HG03159 (cell line): ENCODE results near the gene PPM1L.
"Not testable (repeated sequence)": the region's sequence is repeated elsewhere in the genome, so short reads cannot be mapped to it uniquely, and the experiment has no call there.

Source experiments
- ATAC-seq: cut with Tn5 transposase; IDR thresholded peaks from one replicate; pipeline ENCODE4 v1.9.1; 2021; ENCODE audit warnings: mild to moderate bottlenecking, moderate library complexity; ENCODE audit not compliant: unreplicated experiment

Gene PPM1L

GRCh38 chr3:160755776-160756304 is at the start of gene PPM1L:
Gene PPM1L (plus strand): TSS chr3:160756231.
- ATAC-seq: peak; percentile 40

- peak; percentile 76 for ATAC-seq
These were observed 48.7 kb upstream of the PPM1L start for GRCh38 chr3:160707187-160707794.

DNA sequence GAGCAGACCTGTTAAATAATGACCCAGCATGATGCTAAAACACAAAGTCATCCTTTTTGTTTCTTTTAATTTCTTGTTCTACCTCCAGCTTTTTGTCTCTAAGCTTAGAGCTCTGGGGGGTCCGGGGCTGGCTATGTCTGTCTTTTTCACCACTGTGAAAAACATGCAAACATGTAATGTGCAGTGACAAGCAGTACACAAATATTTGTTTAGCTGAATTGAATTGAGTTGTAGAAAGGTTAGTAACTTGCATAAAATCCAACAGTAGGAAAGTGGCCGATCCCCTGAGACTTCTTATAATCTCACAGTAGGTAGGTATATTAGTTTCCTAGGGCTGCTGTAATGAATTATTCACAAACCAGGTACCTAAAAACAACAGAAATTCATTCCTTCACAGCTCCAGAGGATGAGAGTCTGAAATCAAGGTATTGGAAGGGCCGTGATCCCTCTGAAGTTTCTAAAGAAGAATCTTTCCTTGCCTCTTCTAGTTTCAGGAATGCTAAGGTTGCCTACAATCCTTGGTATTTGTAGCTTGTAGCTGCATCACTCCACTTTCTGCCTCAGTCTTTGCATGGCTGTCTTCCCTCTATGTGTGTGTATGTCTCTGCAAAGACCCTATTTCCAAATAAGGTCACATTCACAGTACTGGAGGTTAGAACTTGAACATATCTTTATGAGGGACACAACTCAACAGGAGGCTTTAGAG is 46.4 kb upstream of the PPM1L start:
- no peak for ATAC-seq

GRCh38 chr3:160713144-160713543 is 42.9 kb upstream of the PPM1L start:
- not testable (repeated sequence) for ATAC-seq

DNA sequence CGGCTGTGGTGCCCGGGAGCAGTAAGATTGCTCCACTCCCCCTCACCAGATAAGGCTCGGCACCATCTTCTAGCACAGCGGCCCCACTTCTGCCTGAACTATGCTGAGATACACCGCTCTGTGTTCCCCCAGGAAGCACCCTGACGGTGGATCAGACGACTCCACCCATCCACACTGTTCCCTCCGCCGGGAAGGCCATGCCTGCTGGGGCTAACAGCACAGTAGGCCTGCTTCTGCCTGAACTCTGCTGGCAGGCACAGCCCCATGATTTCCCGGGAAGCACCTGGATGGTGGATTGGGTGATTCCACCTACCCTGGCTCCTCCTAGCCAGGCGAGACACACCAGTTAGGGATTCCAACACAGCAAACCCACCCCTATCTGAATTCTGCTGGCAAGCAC is 36.3 kb upstream of the PPM1L start:
- ATAC-seq: no peak

- ATAC-seq: peak; percentile 92
These were observed 35.8 kb upstream of the PPM1L start for GRCh38 chr3:160720123-160720746.

- ATAC-seq: no peak
These were observed 33.7 kb upstream of the PPM1L start for GRCh38 chr3:160722331-160722730.

DNA sequence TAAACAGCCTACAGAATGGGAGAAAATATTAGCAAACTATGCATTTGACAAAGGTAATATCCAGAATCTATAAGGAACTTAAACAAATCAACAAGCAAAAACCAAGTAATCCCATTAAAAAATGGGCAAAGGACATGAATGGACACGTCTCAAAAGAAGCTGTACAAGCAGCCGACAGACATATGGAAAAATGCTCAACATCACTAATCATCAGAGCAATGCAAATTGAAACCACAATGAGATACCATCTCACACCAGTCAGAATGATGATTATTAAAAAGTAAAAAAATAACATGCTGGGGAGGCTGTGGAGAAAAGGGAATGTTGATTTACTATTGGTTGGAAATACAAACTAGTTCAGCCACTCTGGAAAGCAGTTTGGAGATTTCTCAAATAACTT is 30.7 kb upstream of the PPM1L start:
- no peak for ATAC-seq

- no peak for ATAC-seq
These were observed 20.2 kb upstream of the PPM1L start for GRCh38 chr3:160735826-160736225.

DNA sequence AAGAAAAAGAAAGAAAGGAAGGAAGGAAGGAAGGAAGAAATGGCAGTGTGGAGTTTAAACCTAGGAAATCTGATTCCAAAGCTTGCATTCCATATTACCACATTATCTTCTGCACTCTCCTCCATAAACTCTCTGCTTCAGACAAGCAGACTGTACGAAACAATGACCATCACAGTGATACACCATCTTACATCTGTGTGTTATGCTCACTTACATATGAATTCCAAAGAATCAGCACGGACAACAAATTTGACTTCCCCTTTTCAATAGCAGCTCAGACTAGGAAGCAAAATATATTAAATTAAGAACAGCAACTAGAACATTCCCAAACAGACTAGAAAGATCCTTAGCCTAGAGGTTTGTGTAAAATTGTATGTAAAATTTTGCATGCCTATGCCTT is 18.0 kb upstream of the PPM1L start:
- no peak for ATAC-seq

- no peak for ATAC-seq
These were observed 17.0 kb upstream of the PPM1L start for GRCh38 chr3:160739079-160739478.

GRCh38 chr3:160746976-160747375 is 9.1 kb upstream of the PPM1L start:
- ATAC-seq: no peak

DNA sequence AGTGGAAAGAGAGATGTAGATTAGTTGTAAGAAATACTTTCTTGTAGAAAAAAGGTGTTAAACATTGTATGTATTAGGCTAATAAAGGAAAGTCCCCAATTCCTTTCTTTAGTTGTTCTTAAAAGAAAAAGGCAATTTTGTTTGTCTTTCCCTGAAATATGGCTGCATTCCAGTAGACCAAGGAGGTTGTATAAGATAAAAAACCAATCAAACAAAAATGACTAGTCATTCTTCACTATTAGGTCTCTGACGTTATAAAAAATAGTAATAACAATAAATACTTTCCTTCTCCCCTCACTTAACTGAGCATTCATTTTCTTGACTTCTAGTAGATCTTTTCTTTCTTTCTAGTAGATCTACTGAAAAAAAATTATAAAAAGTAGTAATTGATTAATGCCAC is 8.6 kb upstream of the PPM1L start:
- no peak for ATAC-seq

DNA sequence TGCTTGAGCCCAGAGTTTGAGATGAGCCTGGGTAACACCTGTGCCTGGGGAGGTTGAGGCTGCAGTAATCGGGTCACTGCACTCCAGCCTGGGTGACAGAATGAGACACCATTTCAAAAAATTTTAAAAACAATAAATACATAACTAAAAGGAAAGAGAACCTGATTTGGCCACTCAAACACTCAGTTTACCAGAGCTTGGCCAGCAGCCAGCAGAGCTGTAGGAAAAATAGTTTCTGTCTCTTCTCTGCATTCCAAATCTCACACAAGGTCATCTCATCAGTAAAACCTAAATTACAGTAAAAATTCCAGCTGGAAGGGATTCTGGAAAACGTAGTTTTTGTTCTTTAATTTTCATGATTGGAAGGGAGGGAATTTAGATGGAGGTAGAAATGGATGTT is 7.8 kb upstream of the PPM1L start:
- no peak for ATAC-seq

DNA sequence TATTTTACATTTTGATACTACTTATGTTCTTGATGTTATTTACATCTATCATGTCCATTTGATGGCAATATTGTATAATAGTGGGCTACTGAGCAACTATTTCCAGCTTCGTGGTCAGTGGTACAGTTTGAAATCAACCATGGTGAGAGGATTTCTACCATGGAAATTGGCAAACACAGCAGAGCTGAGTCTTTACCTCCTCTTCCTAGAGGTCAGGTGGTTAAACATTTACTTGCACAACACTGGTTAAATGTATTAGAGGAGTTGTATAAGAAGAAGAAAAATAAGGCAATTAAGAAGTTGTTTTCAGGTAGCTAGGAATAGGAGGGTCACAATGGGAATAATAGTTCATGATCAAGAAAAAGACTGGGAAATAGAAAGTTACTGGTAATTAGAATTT is 7.2 kb upstream of the PPM1L start:
- no peak for ATAC-seq

DNA sequence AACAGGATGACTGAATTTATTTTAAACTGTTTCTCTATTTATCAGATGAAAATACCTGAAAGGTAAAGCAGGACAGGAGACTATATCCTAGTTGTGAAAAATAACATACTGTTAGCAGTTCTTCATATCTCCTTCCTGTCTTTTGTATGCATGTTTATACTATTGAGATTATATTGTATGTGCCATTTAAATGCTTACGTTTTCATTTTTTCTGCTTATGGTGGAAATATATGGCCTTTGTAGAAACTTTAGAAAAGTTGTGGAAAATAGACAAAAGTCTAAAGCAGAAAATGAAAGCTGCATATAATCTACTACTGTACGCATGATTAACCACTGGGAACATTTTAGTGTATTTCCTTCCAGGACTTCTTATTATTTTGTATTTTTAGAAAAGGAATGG is 2.1 kb upstream of the PPM1L start:
- no peak for ATAC-seq

GRCh38 chr3:160754371-160754854 is 1.6 kb upstream of the PPM1L start:
- no peak for ATAC-seq

GRCh38 chr3:160754855-160755747 is 930 bp upstream of the PPM1L start:
- peak; percentile 90 for ATAC-seq

- ATAC-seq: no peak
These were observed 1.4 kb downstream of the PPM1L start for GRCh38 chr3:160757233-160758106.
